ENCODE results near the gene CST3.
"Not testable (repeated sequence)": the region's sequence is repeated elsewhere in the genome, so short reads cannot be mapped to it uniquely, and the experiment has no call there.

CST3 gene

DNA sequence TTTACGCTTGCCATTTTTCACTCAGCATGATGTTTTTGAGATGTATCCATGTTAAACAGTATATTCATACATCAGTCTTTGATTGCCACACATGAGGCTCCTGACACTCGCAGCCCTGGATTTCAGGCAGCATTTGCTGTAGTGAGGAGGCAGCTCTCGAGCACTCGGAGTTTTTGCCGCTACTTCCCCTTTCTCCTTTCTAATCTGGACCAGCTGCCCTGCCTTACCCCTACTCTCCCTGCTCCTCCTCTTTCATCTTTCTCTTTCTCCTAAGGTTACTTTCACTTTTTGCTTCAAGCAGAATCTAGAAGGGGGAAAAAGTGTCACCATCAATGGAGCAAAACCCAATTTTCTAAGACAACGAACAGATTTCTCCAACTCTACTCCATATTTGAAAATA is 5.9 kb upstream of the CST3 start:
- no peak for DNase-seq

DNA sequence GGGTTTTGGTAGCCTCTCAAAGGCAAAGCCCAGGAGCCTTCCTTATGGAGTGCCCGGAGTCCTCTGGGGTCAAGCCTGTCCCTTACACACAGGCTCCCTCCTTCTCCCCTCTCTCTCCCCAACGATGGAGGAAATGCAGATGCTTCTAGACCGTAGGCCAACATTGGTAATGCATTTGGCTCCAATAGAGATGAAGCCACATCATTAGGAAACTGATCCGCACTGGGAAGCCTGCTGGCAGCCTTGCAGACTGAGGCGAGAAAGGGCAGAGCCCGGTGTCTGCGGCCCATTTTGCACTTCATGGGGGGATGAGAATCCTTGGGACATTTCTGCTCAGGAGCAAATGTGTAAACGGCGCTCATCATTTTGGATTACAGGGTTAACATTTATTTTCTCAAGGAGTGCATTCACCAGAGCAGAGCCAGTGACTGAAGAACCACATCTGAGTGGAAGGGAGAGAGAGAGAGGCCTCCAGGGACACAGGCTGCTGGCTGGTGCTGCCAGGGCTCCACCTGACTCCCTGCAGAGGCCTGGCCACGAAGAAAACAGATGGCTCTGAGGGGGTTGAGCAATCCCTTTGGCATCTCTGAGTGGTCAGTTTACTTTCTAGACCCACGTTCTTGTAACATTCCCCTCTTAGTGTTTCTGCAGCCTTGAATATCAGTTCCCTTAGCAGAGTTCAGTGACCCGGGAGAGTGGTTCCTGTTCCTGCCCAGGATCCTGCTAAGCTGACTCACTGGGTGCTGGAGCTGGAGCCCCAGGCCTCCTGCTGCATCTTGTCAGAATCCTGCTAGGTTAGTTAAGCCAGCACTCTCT is 4.4 kb upstream of the CST3 start:
- DNase-seq = no peak

DNA sequence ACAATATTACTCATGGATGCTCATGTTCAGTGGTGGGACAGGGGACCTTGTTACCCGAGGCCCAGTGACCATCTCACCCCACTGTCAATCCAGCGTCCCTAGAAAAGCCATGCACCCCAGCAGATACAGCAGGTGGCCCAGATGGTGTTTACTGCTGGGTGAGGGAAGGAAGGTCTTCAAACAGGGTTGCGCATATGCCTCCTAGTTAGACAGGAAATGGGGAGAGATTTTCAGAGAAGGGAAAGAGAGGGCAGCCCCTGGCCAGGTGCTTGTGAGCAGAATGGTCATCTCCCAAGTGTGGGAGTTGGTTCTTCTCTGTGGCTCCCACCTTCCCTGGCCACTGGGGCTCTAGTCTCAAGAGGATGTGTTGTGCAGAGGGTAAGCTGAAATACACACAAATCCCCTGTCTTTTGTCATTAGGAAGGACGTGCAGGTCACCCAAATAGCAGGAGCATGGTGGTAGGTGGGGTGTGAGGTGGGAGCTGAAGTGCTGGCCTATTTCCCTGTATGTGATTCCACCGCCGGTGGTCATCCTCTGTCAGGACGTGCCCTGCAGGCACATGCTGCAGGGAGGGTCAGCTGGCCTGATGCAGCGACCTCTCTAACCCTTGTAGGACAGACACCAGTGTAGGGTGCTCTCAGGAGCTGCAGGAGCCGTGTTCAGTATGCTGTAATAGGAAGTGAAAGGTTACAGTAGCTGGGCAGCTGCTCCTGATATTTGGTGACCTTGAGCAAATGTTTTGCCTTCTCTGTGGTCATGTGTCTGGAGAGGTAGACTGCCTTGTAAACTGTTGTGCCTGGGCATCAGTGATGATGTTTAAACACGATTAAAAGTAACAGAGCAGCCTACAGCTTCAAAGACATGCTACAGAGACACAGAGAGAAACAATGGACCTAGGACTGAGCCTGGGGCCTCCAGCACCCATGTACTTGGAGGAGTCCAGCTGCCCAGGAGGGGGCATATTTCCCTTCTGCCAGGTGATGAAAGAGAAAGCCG is 3.2 kb upstream of the CST3 start:
- no peak for DNase-seq

DNA sequence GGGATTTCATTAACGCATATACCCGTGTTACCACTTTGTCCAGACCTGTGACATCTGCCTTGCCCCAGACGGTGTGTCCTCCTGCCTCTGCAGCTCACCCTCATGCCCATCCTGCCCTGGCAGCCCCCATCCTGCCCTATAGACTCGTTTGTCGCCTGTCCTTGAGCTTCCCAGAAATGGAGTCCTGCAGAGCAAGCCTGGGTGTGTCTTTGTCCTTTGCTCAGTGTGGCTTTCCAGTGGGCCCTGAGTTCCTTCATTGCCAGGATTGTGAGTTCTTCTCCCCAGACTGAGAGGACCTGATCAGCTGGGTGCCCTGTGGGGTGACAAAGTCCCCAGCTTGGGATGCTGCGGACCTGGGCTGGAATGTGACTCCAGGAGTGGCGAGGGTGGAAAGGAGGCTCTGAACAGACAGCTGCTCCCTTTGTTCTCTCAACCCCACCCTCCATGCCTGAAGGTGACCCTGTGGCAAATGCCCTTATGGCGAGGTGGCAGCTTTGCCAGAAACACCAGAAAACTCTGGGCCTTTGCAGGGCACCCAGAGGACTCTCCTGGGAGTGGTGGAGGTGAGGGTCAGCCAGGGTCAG is 2.4 kb upstream of the CST3 start:
- no peak for DNase-seq

DNA sequence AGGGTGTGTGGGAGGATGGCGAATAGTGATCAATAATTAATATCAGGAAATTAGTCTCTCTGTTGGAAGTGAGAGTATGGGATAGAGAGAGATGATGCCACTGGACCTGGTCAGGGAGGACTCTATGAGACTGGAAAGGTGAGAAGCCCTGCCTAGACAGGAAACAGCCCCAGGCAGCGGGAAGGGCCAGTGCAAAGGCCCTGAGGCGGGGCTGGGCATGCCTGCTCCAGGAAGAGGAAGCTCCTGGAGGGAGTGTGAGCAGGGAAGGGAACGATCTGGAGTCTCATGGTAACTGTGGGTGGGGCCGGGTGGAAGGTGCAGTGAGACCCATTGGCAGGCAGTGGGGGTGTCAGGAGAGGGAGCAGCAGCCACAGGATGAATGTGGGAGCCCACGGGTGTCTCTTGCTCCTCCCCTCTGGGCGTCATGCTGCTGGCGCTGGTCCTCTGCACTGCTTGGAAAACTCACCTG is 1.8 kb upstream of the CST3 start:
- no peak for DNase-seq

DNA sequence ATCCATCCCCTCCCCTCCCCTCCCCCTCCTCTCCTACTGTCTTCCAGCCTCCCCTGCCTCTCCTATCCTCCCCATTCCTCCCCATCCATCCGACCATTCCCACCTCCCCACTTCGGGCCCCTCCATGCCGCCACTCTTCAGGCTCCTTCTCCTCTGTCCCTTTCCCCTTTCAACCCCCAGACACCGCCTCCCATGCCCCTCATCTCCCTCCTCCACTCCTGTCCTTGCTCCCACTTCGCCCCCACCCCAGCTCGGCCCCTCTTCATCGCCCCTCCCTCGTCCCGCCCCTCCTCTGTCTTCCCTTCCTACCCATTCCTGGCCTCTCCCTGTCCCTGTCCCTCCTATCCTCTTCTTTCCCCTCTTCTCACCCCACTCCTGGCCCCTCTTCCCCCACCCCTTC is 554 bp upstream of the CST3 start:
- DNase-seq = no peak

DNA sequence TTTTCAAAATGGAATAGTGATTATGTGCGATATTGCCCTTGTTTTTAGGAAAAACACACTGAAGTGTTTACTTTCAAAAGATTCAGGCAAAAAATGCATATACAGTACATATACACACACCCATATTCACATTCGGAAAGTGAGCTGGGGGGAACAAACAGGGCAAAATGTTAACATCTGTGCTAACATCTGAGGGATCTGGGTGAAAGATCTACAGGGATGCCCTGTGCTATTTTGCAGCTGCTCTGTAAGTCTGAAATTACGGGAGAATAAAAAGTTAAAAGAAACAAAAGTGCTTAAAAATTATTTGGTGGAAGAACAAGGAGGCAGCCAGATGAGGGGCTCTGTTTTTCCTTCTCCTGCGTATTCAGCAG is 860 bp downstream of the CST3 start:
- DNase-seq = no peak

DNA sequence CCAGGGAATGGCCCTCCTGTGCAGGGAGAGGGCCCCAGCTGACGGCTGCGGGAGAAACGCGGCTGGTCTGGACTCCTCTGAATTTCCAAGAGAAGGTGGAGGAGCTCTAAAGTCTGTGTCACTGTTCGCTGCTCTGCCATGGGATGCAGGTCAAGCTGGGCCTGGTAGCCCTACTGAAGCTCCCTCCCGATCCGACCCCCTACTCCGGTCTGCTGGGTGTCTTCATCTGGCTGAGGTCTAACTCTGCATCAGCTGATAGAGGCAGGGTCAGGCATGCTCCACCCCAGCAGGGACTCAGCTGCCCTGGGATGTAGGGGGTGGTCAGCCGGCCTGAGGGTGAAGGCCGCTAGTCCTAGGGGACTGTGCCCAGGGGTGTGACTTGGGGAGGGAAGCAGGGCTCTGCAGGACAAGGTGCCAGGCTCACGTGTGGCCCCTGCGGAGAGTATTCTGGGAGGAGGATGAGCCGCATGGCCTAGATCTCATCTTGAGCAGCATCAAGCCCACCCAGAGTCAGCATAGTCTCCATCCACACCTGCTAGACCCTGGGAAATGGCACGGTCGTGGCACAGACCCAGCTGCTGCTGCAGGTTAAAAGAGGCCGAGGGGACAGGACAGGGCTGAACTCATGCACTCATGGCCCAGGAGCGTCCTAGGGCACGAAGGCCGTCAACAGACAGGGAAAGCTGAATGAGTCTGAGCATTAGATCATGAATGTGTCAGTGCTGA is 1.4 kb downstream of the CST3 start:
- no peak for DNase-seq

DNA sequence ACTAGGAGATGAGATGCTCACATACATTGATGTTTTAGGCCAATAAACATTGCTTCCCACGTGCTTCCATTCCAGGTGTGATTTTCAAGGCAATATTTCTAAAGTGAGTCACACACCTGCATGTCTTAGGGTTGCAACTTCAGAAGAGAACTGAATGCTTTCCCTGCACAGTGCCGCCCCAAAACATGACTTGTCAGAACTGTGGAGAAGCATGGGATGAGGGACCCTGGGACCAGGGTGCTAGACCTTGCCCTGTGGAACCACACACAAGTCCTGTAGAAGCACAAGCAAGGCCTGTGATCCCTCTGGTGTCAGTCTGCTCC is 2.0 kb downstream of the CST3 start:
- DNase-seq = not testable (repeated sequence)

DNA sequence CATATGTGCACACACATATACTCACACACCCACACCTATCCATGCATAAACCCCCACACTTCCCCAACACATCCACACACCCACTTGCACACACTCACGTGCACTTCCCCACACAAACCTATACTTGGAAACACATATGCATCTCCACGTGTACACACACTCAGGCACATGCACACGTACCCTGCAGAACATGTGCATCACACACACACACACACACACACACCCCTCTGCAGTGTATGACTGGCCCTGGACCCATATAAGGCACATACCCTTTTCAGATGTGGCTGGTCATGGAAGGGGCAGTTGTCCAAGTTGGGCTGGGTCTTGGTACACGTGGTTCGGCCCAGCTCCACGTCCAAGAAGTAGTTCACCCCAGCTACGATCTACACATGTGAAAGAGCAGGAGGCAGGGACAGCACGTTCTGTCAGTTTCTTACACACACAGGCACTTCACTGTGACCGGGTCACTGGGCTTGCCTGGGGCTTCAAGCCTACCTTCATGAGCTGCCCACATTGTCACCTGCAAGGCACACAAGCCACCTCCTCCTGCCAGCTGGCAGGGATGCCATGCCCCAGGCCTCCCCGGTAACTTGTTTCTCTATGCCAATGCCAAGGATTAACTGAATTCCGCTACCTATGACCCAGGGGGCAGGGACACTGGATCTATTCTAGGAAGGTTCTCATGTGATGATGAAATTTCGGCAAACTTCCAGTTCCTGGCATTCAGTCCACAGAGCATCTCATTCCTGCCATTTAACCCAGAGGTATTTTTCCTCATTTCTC is 2.6 kb downstream of the CST3 start:
- DNase-seq = no peak

DNA sequence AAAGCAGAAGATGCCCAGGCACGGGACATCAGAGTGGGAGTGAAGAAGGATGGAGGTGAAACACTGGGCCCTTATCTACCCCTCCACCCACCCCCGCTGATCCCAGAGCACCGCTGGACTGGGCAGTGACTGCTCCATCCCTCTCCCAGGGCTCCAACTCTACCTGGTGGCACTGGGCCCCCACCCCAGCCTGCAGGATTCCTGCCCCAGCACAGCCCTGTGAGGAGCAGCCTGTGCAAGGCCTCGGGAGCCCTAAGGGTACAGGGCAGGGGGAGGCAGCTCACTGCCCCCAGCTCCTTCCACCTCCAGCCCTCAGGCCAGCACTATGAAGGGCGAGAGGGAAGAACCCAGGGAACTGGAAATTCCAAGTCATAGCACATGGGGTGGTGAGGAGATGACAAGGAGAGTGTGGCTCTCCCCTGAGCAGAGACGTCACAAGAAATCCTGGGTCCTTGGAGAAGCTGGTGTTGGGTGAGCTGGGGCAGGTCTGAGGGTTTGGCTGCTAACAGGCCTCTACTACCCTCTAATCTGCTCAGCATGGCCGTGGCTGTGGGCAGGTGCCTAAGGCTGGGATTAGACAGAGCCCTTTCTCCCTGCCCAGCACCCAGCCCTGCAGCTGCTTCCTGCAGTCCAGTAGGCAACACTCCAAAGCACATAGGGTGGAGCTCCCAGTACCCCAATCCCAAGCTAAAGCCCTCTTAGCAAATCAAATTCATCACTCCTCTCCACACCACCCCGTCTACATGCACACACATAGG is 3.5 kb downstream of the CST3 start:
- DNase-seq = no peak

DNA sequence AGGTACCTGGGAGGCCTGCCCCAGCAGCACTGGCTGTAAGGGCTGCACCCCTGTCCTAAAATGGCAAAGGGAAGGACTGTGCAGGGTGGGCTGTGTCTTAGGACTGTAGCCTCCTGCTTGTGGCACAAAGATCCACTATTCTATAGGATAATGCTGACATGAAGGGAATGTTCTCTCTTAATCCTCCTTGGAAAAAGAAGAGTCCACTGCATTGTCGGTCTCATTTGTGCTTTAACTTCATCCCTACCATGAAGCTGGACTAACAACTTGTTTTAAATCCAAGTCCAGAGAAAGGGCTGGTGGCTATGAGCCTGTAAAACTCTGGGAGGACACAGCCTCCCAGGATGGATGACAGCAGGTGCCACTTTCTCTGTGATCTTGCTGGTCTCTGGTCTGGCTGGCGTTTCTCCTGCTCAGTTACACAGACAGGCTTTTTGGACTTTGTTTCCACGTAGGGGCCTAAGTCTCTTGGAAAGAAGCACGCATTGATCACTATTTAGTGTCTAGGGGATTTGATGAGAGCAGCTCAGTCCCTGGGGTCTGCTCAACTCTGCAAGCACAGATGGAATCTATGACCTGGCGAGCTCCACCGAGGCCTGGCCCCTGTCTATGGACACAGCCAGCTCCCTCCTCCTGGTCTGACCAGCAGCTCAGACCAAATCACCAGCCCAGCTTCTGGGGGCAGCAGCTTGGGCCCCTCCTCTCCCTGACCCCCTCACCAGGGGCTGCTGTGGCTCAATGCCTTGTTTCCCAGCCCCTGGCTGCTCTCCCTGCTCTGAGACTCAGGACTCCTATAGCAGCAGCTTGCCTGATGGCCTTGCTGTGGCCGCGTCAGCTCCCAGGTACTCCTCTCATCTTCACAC is 4.8 kb downstream of the CST3 start:
- no peak for DNase-seq

DNA sequence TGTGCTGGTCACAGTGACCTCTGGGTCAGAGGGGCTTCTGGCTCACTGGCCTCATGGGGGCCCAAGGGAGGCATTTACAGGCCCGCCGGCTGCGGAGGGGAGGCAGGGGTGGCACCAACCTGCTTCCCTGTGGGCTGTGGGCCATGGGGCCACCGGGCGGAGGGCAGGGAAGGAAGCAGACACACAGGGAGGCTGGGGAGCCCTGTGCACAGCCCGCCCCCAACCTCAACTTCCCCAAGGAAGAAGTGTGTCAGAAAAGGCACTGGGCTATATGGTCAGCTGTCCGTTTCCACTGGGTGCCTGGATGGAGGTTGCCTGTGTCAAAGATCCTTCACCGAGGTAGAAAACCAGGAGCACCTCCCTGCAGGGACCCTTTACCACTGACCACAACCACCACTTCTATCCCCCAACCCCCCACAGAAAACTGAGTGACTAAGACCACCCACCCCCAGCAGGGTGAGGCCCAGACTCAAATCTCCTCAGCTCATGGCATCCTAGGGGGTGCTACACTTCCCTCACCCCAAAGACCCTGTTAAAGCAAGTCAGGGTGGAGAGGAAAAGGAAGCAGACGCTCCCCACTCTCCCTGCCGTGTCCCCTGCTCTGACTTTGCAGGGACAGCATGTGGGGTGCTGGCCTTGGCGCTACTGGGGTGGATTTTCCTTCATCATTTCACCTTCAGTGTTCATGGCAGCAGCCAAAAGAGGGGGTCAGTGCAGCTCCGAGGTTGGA is 5.6 kb downstream of the CST3 start:
- DNase-seq = no peak

DNA sequence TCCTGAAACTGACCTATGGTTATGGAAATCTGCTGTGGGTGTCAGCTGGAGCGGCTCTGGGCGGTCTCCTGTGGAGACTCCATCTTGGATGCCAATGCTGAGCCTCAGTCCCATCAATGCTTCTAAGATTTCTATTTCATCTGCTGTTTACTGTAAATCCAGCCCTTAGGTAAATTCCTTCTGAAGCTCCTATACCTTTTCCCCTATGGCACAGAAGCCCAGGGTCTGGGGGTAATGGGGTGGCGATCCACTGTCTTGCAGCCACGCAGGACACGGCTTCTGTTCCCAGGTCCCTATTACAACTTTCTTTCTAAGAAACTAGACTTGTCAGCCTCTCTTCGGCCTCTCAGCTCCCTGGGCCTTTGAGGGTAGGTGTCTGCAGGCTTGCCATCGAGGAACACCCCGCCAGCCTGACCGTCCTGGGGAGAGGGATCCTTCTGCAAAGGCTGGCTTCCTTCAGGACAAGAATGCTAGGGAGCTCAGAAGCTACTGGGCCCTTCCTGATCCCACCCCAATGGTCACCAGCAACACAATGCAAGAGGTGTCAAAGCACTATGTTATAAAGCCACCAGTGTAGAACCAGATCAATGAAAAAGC is 6.4 kb downstream of the CST3 start:
- no peak for DNase-seq

DNA sequence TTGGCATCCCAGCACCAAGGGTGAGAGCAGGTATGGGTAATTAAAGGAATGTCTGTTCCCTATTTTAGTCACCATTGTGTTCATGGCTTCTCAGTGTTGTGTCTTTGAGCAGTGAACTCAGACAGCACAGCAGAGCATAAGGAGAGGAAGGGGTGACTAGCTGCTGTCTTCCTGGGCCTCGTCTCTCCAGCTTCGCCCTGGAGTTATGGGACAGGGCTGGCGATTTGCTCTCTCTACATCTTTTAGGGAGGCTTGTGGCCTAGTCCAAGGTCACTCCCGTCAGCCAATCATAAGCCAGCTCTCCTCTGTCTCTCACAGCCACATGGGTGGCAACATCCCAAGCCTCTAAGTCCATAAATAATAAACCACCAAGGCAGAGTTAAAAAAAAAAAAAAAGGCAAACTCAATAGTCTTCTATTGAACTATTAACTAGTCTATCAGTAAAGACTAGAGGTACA is 7.3 kb downstream of the CST3 start:
- no peak for DNase-seq

DNA sequence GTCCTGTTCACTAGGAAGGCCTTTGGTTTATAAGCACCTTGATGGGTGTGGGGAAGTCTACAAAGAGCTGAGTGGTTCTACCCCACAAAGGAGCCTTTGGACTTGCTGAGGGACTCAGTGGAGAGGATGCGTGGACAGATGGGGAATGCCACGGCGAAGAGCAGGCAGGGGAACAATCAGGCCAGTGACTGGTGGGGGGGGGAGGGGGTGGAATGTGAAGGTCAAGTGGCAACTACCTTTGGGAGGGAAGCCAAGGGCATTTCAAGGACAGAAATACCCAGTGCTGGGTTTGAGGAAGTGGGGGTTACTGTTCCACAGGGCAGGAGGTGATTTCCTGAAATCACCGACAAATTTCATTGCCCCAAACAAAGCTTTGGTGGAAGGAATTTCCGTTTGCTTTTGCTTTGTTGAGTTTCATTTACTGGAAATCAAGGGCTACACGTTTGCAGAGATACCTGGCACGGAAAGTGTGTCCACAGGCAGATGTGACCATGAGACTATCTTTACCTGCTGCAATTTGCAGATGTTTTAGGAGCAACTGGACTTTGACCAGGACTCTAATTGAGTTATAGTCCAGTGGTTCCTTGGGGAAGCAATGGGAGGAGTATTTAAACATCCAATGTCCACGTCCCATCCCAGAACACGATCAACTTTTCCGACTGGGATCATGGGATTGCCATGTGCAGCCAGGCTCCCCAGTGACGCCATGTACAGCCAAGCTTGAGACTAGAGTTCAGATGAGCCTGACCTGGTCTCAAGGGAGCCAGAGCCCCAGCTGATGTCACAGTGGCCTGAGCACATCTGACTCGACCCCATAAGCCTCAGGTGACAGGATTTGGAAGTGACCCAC is 8.0 kb downstream of the CST3 start:
- no peak for DNase-seq

DNA sequence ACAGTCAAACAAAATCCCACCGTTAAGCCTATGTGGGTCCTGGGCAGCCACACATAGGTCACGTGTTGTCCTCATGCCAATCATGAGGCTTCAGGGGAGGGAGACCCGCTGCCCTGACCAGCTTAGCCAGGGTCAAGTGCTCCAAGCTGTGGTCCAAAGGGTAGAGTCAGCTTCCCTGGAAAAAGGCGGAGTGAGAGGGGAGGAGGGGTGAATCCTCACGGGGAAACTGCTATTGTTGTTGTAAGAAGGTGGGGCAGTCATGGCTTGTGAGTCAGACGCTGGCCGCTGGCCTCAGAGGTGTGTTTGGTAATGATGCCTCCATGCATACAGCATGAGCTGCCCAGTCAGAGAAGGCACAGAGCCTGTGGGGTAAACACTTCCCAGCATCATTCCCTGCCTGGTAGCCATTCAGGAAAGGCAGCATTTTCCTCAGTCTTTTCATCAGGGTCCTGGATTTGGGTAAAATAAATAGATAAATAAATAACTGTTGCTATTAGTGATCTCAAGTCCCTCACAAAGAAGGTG is 8.7 kb downstream of the CST3 start:
- no peak for DNase-seq

All from right kidney (tissue), 1 donor.